Raji (cell line): ENCODE results near the gene TVP23A.

Experiments
- POLR2A ChIP-seq: IDR thresholded peaks from 2 replicates; pipeline ENCODE4 v1.6.1; 2011; ENCODE audit warnings: low read depth, low read length, control low read depth; ENCODE audit not compliant: insufficient read depth

TVP23A gene

DNA sequence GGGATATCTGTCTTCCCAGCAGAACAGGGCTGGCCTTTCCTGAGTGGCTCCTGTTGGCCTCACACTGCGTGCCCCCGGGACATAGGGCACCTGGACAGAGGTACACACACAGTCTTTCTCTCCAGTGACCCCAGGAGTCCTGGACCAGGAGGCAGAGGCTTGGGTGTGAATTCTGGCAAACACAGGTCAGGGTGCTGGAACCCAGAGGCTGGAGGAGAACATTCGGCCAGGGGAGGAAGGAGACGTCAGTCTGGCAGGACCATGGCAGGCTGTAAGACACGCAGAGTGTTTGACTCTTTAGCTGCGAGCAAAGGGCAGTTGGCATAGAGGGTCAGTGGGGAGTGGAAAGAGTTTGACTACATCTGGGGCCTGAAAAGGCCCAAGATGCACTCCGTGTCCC lies 4.1 kb upstream of the TVP23A start:
- no peak for TF ChIP-seq POLR2A

DNA sequence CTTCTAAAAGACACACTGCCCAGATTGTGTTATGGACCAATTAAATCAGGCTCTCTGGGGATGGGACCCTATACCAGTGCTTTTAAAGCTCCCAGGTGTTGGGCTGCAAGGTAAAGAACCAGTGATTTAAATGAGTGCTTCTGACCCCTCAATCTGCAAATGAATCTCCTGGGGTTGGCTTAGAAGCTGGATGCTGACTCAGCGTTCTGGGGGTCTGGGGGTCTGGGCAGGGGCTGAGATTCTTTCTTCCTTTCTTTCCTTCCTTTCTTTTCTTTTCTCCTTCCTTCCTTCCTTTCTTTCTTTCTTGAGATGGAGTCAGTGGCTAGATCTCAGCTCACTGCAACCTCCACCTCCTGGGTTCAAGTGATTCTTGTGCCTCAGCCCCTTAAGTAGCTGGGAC lies 2.0 kb upstream of the TVP23A start:
- no peak for TF ChIP-seq POLR2A

GRCh38 chr16:10817514-10817913 lies 1.1 kb downstream of the TVP23A start:
- TF ChIP-seq POLR2A, result no peak

DNA sequence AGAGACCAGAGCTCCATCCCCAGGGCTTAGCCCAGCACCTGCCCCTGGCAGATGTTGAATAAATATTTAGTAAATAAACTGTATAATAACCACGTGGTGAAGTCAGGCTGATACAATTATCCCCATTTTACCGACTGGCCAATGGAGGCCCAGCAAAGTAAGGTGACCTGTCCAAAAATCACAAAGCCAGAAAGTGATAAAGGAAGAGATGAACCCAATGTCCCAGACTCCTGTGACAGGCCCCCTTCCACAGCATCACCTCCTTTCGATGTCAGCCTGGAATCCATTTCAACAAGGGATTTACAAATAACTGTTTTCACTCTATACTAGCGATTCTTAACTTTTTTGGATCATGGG lies 5.5 kb downstream of the TVP23A start:
- TF ChIP-seq POLR2A, result no peak

GRCh38 chr16:10812312-10813098 lies 6.1 kb downstream of the TVP23A start:
- no peak for TF ChIP-seq POLR2A

GRCh38 chr16:10809706-10810105 lies 8.9 kb downstream of the TVP23A start:
- no peak for TF ChIP-seq POLR2A

DNA sequence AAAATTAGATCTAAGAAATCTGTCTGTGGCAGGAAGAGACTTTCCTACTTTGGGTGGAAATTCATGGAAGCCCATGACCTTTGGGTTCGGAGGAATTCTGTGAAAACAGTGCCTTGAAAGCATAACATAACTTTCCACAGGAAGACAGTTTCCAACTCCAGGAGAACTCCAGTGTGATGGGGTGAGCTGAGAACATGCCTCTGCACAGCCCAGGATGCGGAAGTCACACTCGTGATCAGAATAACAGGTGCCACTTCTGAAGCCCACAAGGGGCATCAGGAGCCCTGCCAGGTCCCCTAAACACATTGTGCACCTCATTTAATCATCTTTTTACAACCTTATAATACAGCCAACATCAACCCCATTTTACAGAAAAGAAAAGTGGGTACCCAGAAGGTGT lies 9.7 kb downstream of the TVP23A start:
- no peak for TF ChIP-seq POLR2A

DNA sequence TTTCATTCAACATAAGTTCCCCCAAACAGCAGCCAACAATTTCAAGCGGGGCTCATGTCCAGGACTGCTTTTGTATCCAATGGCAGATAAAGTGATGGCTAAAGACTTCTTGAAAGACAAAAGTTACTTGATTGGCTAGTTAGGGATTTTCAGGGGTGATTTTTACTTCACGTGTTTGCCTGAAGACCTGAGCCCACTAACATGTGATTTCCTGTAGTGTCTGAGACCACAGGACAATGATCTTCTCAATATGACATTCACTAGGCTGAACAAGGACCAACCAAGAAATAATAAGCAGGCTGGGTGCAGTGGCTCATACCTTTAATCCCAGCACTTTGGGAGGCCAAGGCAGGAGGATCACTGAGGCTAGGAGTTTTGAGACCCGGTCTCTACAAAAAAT lies 10.4 kb downstream of the TVP23A start:
- TF ChIP-seq POLR2A, result no peak

GRCh38 chr16:10806698-10807097 lies 11.9 kb downstream of the TVP23A start:
- no peak for TF ChIP-seq POLR2A

DNA sequence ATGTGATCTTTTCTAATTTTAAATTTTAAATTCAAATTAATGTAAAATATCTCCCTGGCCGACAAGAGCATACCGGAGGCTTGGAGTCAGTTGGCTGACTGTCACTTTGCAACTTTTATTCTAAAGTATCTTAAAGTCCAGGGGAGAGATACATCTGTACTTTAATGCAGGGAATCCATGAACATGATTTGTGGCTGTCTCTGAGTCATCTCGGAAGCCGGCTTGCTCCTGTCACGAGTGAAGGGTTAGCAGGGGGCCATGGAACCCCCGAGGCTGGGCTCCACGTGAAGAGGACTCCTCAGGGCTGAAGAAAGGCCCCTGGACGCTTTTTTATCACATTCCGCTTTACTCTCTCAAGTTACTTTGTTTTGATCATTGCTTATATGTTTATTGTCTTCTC lies 13.3 kb downstream of the TVP23A start:
- TF ChIP-seq POLR2A, result no peak

DNA sequence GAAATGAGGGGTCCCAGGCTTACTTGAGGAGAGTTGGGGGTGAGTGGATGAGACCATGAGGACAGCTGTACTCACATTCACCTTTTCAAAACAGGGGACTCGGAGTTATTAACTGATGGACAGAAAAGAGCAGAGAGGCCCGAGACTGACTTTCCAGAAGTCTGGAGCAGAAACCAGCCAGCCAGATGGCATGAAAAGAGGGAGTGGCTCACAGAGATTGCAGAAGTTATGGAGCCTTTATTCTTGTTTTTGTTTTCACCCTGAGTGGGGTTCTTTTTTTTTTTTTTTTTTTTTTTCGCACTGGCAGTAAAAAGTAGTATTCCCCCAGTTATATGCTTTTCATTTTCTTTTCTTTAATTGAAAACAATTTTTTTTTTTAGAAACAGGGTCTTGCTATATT lies 18.9 kb downstream of the TVP23A start:
- no peak for TF ChIP-seq POLR2A

DNA sequence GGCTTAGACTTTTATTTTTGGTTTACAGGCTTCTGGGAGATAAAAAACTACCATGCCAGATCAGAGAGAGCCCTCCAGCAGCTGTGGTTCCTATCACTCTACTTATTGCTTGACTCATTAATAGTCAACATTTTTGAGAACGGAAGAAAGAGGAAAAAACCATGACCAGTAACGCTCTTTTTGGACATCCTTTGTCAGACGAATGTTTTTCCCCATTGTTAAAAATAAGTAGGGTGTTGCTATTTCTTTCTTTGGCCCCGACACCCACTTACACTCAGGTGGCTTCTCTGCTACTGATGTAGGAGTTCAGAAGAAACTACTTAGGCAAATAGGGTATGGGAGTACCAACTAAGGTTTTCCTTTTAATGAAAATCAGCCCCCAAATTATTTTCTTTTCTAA lies 27.5 kb downstream of the TVP23A start:
- TF ChIP-seq POLR2A, result no peak

DNA sequence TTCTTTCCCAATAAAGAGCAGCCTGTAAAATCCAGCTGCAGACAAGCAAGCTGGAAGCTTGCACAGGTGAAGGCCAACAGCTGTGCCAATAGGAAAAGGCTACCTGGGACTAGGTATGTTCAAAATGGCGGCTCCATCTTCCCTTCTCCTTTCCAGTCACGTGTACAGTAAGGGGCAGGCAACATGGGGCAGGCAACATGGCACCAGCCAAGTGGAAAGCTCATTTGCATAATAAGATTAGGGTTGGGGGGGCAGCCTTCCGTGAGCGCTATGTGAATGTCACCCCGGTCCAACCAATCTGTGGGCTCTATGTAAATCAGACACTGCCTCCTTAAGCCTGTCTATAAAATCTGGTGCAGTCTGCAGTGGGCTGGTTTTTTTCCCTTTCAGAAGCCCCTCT lies 31.3 kb downstream of the TVP23A start:
- no peak for TF ChIP-seq POLR2A

GRCh38 chr16:10782628-10783027 lies 36.0 kb downstream of the TVP23A start:
- TF ChIP-seq POLR2A, result no peak

- no peak for TF ChIP-seq POLR2A
These were observed 38.0 kb downstream of the TVP23A start for GRCh38 chr16:10780628-10781027.

- TF ChIP-seq POLR2A, result no peak
These were observed 41.2 kb downstream of the TVP23A start for GRCh38 chr16:10777356-10777755.

DNA sequence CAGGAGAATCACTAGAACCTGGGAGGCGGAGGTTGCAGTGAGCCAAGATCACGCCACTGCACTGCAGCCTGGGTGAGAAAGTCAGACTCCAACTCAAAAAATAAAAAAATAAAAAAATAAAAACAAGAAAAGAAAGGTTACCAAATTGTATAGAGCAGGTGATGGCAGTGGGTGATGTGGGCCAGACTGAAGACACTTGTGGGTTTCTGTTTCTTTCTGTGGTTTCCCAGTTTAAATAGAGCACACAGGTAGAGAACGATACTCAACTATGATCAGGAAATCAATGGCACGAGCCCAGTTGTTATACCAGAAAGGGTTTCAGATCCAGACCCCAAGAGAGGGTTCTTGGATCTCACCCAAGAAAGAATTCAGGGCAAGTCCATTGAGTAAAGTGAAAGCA lies 42.3 kb downstream of the TVP23A start:
- TF ChIP-seq POLR2A, result no peak
